ENCODE measurements around the gene KIF3C. TPM values are rescaled to one million over a fixed set of nuclear protein-coding genes. Genes with fewer than 3 reads are reported as not detected.
"Not testable (repeated sequence)": the region's sequence is repeated elsewhere in the genome, so short reads cannot be mapped to it uniquely, and the experiment has no call there.

The KIF3C gene
- total RNA-seq, 2 donors from 2014 or later, result 3.0 to 5.3 TPM

- intact Hi-C loops (cut with DNase I), result no loop called here
- no peak for ATAC-seq
- DNase-seq, result no peak
These were observed 52.4 kb downstream of the KIF3C start for GRCh38 chr2:25929789-25930473.

GRCh38 chr2:25928668-25929067, 53.6 kb downstream of the KIF3C start:
- ATAC-seq, result no peak
- intact Hi-C loops (cut with DNase I), result no loop called here
- DNase-seq, result no peak

- intact Hi-C loops (cut with DNase I), result no loop called here
- ATAC-seq, result no peak
- no peak for DNase-seq
These were observed 55.1 kb downstream of the KIF3C start for GRCh38 chr2:25926984-25927756.

GRCh38 chr2:25922501-25922900, 59.8 kb downstream of the KIF3C start:
- intact Hi-C loops (cut with DNase I), result no loop called here
- ATAC-seq (no peak), DNase-seq (no peak)

GRCh38 chr2:25920786-25921415, 61.4 kb downstream of the KIF3C start:
- DNase-seq (no peak), ATAC-seq (no peak)
- intact Hi-C loops (cut with DNase I), result no loop called here

- intact Hi-C loops (cut with DNase I), result no loop called here
- DNase-seq, result no peak
- no peak for ATAC-seq
These were observed 62.0 kb downstream of the KIF3C start for GRCh38 chr2:25920336-25920735.

- no peak for DNase-seq
- intact Hi-C loops (cut with DNase I), result no loop called here
- ATAC-seq, result no peak
These were observed 64.5 kb downstream of the KIF3C start for GRCh38 chr2:25917832-25918231.

- DNase-seq; ATAC-seq; intact Hi-C loops (cut with DNase I): not testable (repeated sequence)
These were observed 64.9 kb downstream of the KIF3C start for GRCh38 chr2:25917411-25917810.

GRCh38 chr2:25915944-25916772, 66.1 kb downstream of the KIF3C start:
- DNase-seq; intact Hi-C loops (cut with DNase I); ATAC-seq: not testable (repeated sequence)

- ATAC-seq; DNase-seq; intact Hi-C loops (cut with DNase I): not testable (repeated sequence)
These were observed 66.9 kb downstream of the KIF3C start for GRCh38 chr2:25915411-25915810.

GRCh38 chr2:25913696-25913973, 68.7 kb downstream of the KIF3C start:
- intact Hi-C loops (cut with DNase I); DNase-seq; ATAC-seq: not testable (repeated sequence)

- intact Hi-C loops (cut with DNase I), result no loop called here
- no peak for ATAC-seq
- DNase-seq, result no peak
These were observed 69.2 kb downstream of the KIF3C start for GRCh38 chr2:25912851-25913695.

- intact Hi-C loops (cut with DNase I); ATAC-seq: not testable (repeated sequence)
These were observed 72.7 kb downstream of the KIF3C start for GRCh38 chr2:25909574-25909973.

GRCh38 chr2:25905126-25905525, 77.2 kb downstream of the KIF3C start:
- intact Hi-C loops (cut with DNase I), result no loop called here
- DNase-seq (no peak), ATAC-seq (no peak)

More at GRCh38 chr2:25909574-25909973, 72.7 kb downstream of the KIF3C start:
- not testable (repeated sequence) for DNase-seq

GRCh38 chr2:25903216-25903776, 79.0 kb downstream of the KIF3C start:
- ATAC-seq (no peak), DNase-seq (no peak)
- intact Hi-C loops (cut with DNase I), result no loop called here

GRCh38 chr2:25899404-25899970, 82.8 kb downstream of the KIF3C start:
- no peak for ATAC-seq
- no peak for DNase-seq
- intact Hi-C loops (cut with DNase I), result no loop called here

GRCh38 chr2:25897506-25897905, 84.8 kb downstream of the KIF3C start:
- DNase-seq, result no peak

GRCh38 chr2:25896308-25896707, 86.0 kb downstream of the KIF3C start:
- ATAC-seq; DNase-seq; intact Hi-C loops (cut with DNase I): not testable (repeated sequence)

More at GRCh38 chr2:25897506-25897905, 84.8 kb downstream of the KIF3C start:
- intact Hi-C loops (cut with DNase I), result no loop called here
- no peak for ATAC-seq
